Mesodermal cell (in vitro differentiated cells): ENCODE data around the gene PRM1.

Source experiments
- H3K27ac ChIP-seq: 2 replicates; pipeline ENCODE4 v1.7.0; 2013; ENCODE audit warnings: mild to moderate bottlenecking, low read depth, low read length, moderate library complexity; ENCODE audit not compliant: severe bottlenecking
- H3K36me3 ChIP-seq: 2 replicates; pipeline ENCODE4 v1.7.1; 2013; ENCODE audit warnings: mild to moderate bottlenecking, low read length, moderate library complexity; ENCODE audit not compliant: control insufficient read depth, insufficient read depth
- H3K4me1 ChIP-seq: one replicate; pipeline ENCODE4 v1.7.1; 2013; ENCODE audit warnings: mild to moderate bottlenecking, low read length; ENCODE audit not compliant: insufficient read depth, control insufficient read depth, poor library complexity, severe bottlenecking
- H3K4me3 ChIP-seq: 2 replicates; pipeline ENCODE4 v1.7.0; 2013; ENCODE audit warnings: low read length, control low read depth, mild to moderate bottlenecking; ENCODE audit not compliant: insufficient read depth, poor library complexity, severe bottlenecking; ENCODE audit errors: extremely low read depth
- H3K9me3 ChIP-seq: 2 replicates; pipeline ENCODE4 v1.7.1; 2013; ENCODE audit warnings: mild to moderate bottlenecking, low read length, moderate library complexity; ENCODE audit not compliant: control insufficient read depth
- WGBS, 2 experiments: methylation state at CpG; one replicate each; pipeline ENCODE4 v1.1.5; 2013; ENCODE audit warnings: missing lambda C conversion rate in 2 of 2; ENCODE audit not compliant: insufficient coverage in 2 of 2; 5-methylcytosine and 5-hydroxymethylcytosine counted together

PRM1 gene

GRCh38 chr16:11250091-11250785, 30.9 kb downstream of the PRM1 start:
- Histone ChIP-seq H3K4me1 (peaks cover 8% of the 10 kb centered on the region), H3K4me3 (no peak overlapping the region), H3K9me3 (no peaks in the 10 kb centered on the region), H3K27ac (no peak overlapping the region), H3K36me3 (peaks cover 10% of the 10 kb centered on the region)
- 83 to 89% methylated on average over 14 to 15 of the region's 16 CpGs for WGBS, 2 experiments

- Histone ChIP-seq H3K4me1 (peaks cover 8% of the 10 kb centered on the region), H3K27ac (no peak overlapping the region), H3K9me3 (no peaks in the 10 kb centered on the region), H3K4me3 (no peak overlapping the region), H3K36me3 (peaks cover 8% of the 10 kb centered on the region)
- 96 to 97% methylated on average over 61 to 63 of the region's 63 CpGs for WGBS, 2 experiments
These were observed 31.7 kb downstream of the PRM1 start for GRCh38 chr16:11249233-11250061.

- Histone ChIP-seq H3K9me3 (no peaks in the 10 kb centered on the region), H3K27ac (no peak overlapping the region), H3K4me3 (no peak overlapping the region), H3K4me1 (peaks cover under 1% of the 10 kb centered on the region), H3K36me3 (peaks cover 6% of the 10 kb centered on the region)
- 97 to 98% methylated on average over 7 to 8 of the region's 8 CpGs for WGBS, 2 experiments
These were observed 33.0 kb downstream of the PRM1 start for GRCh38 chr16:11248133-11248532.

- Histone ChIP-seq H3K4me1 (no peaks in the 10 kb centered on the region), H3K27ac (no peak overlapping the region), H3K4me3 (no peak overlapping the region), H3K36me3 (no peaks in the 10 kb centered on the region), H3K9me3 (no peaks in the 10 kb centered on the region)
These were observed 35.1 kb downstream of the PRM1 start for GRCh38 chr16:11245988-11246387.

GRCh38 chr16:11245222-11245737, 35.9 kb downstream of the PRM1 start:
- no peaks in the 10 kb centered on the region for H3K4me1 ChIP-seq
- H3K36me3 ChIP-seq = no peaks in the 10 kb centered on the region
- H3K4me3 ChIP-seq = no peak overlapping the region
- H3K27ac ChIP-seq = no peak overlapping the region
- no peaks in the 10 kb centered on the region for H3K9me3 ChIP-seq
- WGBS, 2 experiments = 92 to 95% methylated on average over 5 of the region's 5 CpGs

- Histone ChIP-seq H3K4me1 (no peaks in the 10 kb centered on the region), H3K9me3 (no peaks in the 10 kb centered on the region), H3K4me3 (no peak overlapping the region), H3K36me3 (no peaks in the 10 kb centered on the region), H3K27ac (no peak overlapping the region)
- WGBS, 2 experiments = 91 to 94% methylated on average over 10 of the region's 12 CpGs
These were observed 38.5 kb downstream of the PRM1 start for GRCh38 chr16:11242658-11243057.

GRCh38 chr16:11241480-11242204, 39.5 kb downstream of the PRM1 start:
- 88 to 97% methylated on average over 2 of the region's 5 CpGs for WGBS, 2 experiments
- H3K4me1 ChIP-seq = no peaks in the 10 kb centered on the region
- H3K27ac ChIP-seq = no peak overlapping the region
- H3K9me3 ChIP-seq = no peaks in the 10 kb centered on the region
- no peaks in the 10 kb centered on the region for H3K36me3 ChIP-seq
- no peak overlapping the region for H3K4me3 ChIP-seq

- Histone ChIP-seq H3K4me3 (no peak overlapping the region), H3K9me3 (no peaks in the 10 kb centered on the region), H3K27ac (no peak overlapping the region), H3K36me3 (no peaks in the 10 kb centered on the region), H3K4me1 (no peaks in the 10 kb centered on the region)
- 87% methylated on average over 7 to 8 of the region's 10 CpGs for WGBS, 2 experiments
These were observed 40.3 kb downstream of the PRM1 start for GRCh38 chr16:11240636-11241473.

GRCh38 chr16:11239644-11240632, 41.2 kb downstream of the PRM1 start:
- H3K4me3 ChIP-seq = no peak overlapping the region
- no peaks in the 10 kb centered on the region for H3K9me3 ChIP-seq
- H3K36me3 ChIP-seq = no peaks in the 10 kb centered on the region
- no peak overlapping the region for H3K27ac ChIP-seq
- H3K4me1 ChIP-seq = no peaks in the 10 kb centered on the region
- 89 to 90% methylated on average over 7 to 10 of the region's 10 CpGs for WGBS, 2 experiments
